OCI-LY1 (cell line): ENCODE results near the gene TMEM9B.

Source experiments
- CTCF ChIP-seq: fragments of 200-600 bp; sonication (generic), shearing (Covaris generic); IDR thresholded peaks from 2 replicates; pipeline ENCODE4 v1.5.1; 2017; ENCODE audit warnings: mild to moderate bottlenecking, antibody characterized with exemption, low read length, moderate library complexity, mixed read lengths
- EZH2 ChIP-seq: fragments of 200-600 bp; sonication (generic), shearing (Covaris generic); IDR thresholded peaks from 2 replicates; pipeline ENCODE4 v1.8.0; 2017; ENCODE audit warnings: borderline replicate concordance, mixed run types, mild to moderate bottlenecking, antibody characterized with exemption, low read length, moderate library complexity, mixed read lengths

DNA sequence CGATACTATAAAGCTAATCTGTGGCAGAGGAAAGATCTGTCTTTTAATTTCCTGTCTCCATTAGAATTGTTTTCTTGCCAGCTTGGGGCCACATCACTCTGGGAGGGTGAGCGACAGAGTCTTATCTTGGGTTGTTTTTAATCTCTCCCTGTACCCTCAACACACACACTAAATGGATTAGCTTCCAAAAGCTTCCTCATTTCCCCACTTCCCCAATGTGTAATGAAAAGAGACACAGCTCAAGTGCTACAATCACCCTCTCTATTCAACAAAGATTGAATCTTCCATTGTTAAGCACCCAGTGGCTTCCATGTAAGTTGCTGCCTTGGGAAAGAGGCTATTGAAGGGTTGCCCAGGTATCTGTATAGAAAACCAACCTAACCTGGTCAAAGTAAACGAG is 15.4 kb downstream of the TMEM9B start:
- TF ChIP-seq CTCF (no peak), EZH2 (no peak)
